C1 segment of cervical spinal cord (tissue), 14 donors: ENCODE data around the gene SLC35F4.

ENCODE experiments used
- DNase-seq, 14 donors: peaks; one replicate each; lab custom pipeline; 2025; lab: John Stamatoyannopoulos, UW

The SLC35F4 gene

DNA sequence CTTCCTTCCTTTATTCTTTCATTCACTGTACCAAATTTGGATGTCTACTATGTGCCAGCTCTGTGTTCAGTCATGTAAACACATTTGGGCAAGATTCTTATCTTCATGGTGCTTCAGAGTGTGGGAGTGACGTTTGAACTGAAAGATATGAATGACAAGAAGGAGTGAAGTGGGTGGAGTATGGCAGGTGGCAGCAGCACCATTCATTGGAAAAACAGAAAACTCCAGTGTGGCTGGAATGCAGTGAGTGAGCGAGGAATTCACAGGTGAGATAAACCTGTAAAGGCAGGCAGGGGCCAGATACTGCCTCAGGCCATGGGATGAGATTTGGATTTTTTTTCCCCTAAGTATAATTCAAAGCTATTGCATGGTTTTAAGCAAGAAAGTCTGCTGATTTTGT lies 231.6 kb downstream of the SLC35F4 start:
- no peak for DNase-seq

DNA sequence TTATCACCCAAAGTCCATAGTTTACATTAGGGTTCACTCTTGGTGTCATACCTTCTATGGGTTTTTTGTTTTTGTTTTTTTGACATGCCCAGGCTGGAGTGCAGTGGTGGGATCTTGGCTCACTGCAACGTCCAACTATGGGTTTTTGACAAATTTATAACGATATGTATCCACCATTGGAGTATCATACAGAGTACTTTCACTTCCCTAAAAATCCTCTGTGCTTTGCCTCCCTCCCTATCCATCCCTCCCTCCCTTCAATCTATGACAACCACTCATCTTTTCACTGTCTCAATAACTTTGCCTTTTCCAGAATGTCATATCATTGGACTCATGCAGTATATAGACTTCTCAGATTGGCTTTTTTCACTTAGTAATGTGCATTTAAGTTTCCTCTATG lies 233.2 kb downstream of the SLC35F4 start:
- DNase-seq, result no peak

DNA sequence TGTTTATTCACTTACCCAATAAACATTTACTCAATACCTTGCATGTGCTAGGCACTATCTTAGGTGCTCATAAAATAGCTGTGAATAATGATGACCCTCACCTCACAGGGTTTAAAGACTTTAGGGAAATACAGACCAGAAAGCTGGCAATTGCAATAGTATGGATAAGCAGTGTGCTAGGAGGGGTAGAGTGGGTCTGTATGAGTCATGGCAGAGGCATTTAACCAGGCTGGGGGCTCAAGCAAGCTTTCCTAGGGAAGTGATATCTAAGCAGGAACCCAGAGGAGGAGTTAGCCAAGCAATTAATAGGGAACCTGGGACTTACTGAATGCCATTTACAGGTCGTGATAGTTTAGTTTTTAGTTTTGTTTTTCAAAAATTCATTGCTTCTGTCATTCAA lies 248.4 kb downstream of the SLC35F4 start:
- DNase-seq, result no peak

DNA sequence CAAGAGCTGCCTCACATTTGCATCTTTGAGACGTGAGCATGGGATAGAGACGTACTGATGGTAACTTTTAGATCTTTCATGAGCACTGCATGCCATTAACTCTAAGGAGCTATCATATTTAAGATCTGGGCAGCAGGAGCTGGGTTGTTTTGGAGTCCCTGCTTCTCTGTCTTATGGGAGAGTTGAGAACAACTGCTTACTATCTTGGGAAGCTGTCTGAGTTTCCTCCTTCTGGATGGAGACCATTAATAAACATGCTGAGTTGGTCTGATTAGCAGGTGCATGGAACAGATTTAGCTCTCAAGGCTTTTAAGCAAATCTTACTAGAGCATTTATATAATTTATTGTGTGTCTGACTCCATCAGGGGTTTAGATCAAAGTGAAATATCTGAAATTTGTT lies 252.9 kb downstream of the SLC35F4 start:
- DNase-seq, result no peak

DNA sequence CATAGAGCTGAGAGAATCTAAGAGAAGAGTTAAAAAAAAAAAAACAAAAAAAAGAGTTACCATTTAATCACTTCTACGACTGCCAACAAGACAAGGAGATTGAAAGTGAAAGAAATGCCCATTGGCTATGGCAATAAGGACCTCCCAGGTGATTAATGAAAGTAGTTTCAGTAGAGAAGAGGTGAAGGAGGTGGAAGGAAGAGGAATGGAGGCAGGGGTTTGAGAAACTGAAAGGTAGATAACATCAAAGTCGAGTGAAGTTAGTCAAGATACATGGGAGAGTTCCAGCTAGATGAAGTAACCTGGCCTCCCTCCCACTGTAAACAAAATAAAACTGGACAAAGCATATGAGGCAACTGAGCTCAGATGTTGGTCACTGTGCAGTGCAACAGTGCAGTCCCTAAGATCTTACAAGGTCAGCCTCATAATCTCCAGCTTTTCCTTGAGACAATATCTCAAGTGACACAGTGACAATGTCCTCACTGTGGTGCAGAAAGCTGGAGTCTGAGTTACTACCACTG lies 254.3 kb downstream of the SLC35F4 start:
- no peak for DNase-seq

DNA sequence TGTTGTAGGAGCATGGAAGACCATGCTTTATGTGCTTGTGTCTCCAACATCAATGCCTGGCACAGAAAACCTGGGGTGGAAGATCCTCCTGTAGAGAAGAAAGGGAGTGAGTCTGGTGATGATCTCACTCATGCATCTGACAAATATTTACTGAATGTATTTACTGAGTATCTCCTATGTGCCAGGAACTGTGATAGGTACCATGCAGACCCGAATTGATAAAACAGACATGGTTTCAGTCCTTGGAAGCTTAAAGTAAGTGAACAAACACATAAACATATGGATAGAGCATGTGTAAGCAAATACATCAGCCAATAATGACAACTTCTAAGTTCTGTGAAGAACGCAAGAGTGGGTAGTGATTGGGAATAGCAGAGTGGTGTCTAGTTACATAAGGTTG lies 255.3 kb downstream of the SLC35F4 start:
- no peak for DNase-seq

DNA sequence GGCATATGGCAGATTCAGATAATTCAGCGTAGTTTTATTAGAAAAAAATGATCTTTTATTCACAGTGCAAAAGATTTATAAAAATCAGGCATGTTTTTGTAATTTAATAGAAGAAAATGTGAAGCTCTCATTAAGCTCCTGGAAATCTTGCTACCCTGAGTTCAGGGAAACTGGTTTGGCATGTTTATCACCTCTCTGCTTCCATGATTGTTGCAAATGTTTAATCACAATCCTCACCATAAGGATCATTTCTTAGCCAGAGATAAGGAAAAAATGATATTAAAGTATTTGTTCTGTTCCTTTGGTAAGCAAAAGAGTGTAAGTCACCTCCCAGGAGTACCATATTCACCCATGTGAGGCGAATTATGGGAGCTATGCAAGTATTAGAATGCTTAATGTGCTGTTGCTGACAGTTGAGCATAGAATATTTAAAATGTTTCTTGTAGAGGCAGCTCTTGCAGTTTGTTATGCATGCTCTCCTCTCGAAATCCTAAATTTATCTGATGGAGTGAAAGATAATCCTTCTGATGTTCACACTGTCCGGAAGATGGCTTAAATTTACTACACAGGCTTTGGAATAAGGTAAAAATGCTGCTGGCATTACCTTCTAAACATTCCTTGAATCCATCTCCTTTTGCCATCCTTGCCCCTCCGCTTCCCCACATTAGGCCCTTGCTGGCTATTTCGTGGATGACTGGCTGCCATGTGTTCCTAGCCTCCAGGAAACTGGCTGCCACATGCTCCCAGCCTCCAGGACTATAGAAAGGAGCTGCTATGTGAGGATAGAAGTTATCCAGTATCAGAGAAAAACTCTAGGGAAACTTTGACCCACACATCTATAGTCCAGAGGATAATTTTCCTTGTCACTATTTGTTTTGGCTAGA lies 256.5 kb downstream of the SLC35F4 start:
- peak in 1 of 14 donors; percentile 5 for DNase-seq

DNA sequence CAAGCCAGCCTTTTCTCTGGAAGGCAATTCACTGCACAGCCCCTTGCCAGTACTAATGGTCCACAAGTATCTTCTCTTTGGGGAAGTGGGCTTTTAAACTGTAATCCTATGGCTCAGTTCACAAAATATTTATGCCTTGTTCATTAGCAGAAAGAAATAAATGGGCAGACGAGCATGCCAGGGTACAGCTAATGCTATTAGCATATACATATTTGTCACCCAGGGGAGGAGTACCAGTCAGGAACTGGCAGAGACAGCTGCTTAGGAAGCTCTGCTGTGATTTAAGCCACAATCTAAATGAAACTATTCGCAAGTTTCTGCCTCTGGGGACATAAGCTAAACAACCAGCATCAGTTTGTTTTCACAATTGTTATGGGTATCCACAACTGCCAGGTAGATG lies 258.8 kb downstream of the SLC35F4 start:
- no peak for DNase-seq

DNA sequence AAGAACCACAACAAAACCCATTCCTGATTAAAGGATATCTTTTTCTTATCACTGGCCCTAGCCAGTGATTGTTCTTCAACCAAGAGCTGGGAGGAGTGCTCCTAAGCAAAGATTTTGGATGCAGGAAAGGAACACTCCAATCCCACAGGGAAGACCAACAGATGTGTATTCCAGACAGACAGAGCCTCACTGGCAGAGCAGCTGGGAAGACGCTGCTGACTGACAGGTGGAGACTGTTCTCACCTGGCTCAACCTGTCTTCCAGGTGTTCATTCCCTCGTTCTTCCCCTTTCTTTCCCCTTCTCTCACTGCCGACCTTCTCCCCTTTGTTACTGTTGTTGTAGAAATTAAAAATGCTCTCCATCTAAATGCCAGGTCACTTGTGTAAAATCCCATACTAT lies 282.5 kb downstream of the SLC35F4 start:
- DNase-seq, result no peak

DNA sequence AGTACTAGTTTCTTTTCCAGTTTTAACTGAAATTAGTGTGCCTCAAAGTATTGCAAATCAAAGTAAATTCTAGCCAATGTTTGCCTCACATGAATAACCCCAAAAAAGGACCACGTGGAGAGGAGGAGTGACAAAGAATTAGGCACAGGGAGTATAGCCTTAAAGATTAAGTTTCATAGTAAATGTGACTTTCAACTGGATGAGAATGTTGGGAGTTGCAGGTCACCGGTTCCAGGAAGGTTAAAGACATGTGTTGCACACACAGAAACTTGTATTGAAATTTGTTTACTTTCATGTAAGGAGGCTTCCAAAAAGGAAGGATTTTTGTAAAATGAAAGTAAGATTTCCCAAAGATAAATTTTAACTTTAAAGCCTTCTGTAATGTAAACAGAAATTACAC lies 283.1 kb downstream of the SLC35F4 start:
- no peak for DNase-seq

DNA sequence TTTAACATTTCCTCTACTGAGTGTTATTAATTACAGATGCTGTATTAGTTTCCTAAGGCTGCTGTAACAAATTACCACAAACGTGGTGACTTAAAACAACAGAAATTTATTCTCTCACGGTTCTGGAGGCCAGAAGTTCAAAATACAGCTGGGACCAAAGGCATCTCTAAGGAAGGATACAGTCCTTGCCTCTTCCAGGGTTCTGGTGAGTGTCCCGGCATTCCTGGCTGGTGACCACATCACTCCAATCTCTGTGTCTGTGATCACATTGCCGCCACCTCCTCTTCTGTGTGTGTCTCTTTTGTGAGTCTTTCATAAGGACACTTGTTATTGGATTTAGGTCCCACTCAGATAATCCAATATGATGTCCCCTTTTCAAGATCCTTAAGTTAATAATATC lies 287.1 kb downstream of the SLC35F4 start:
- DNase-seq, result no peak

DNA sequence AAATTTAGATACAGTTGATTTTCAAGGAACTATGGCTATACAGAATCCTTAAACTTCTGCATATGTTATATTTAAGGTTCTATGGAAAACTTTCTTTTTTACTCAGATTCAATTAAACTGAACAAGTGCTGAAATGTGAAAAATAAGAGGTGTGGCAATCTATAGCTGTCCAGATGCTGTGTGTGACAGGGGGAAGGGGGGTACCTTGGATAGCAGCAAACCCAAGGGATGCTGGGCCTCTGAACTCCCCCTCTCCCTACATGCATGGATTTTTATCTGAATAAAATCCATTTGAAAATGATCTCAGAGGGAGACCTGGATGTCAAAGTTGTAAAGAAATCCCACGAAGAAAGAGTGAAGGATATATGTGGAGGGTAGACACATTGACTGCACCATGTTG lies 289.4 kb downstream of the SLC35F4 start:
- no peak for DNase-seq

DNA sequence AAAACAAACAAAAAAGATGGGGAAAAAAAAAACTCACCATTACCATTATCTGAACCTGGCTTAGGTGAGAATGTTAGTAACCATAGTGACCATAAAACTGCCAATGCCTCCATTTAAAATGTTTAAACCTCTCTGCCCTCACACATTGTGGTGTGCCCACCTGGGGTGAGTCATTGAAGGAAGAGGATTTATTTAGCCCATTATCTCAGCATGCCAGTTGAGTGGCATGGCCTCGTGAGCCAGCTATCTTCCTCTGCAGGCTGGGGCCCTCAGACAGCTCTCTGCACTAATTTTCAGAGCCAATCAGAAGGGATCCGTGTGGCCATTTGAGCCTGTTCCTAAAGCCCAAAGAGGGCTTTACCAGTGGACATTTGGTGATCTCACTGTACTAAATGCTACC lies 290.4 kb downstream of the SLC35F4 start:
- DNase-seq, result peak in 1 of 14 donors; percentile 7

DNA sequence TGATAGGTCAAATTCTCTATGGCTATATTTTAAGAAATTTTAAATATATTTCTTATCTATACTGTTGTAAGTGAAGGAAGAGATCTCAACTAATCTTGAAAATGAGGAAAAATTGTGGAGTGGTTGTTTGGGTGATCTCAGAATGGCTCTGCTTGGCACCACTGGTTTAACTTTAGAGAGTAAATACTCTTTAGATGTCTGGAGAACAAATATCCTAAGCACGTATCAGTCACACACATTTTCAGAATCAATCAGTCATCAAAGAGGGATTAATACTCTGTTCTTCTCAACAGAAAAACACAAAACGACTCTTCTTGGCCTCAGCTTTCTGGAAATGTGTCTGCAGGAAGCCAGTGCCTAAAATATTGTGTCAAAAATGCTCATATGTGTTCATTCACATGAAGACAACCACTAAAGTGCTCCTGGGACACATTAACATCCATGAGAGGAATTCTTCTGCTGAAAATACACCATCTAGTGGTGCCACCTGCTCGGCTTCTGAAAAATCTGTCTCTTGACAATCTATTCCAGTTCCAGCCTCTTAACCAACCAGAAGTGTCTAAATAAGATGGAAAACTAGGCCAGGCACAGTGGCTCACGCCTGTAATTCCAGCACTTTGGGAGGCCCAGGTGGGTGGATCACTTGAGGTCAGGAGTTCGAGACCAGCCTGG lies 291.1 kb downstream of the SLC35F4 start:
- no peak for DNase-seq

DNA sequence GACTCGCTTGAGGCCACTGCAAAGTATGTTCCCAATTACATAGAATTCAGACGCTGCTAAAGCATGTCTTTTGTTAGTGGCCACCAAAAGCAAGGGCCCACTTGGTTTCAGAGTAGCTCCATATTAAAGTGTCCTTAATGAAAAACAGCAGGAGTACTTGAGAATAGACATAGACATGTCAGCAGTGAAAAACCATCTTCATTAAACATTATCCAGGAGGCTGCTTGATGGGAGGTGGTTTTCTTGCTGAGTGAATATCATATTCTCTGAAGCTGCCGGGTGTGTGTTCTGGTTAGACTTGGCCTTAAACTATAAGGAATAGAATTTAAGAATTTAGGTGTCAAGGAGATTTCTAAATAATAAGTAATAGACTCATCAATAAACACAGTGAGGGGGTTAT lies 292.7 kb downstream of the SLC35F4 start:
- DNase-seq, result no peak

DNA sequence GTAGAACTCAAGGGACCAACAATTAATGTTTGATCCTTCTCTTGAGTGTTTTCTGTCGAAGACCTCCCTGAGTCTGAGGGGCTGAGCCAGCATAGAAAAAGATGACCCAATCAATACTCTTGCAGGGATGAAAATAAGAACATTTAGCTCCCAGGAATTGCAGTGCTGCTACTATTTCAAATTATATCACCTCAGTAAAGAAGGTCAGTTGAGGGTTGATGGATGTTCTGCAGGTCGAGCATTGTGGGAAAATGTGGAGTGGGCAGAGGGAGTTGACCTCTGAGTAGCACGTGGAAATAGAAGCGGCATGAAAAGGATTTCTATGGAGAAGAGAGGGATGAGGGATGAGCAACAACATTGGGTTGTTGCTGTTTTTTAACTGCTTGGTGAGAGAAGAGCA lies 297.3 kb downstream of the SLC35F4 start:
- no peak for DNase-seq

DNA sequence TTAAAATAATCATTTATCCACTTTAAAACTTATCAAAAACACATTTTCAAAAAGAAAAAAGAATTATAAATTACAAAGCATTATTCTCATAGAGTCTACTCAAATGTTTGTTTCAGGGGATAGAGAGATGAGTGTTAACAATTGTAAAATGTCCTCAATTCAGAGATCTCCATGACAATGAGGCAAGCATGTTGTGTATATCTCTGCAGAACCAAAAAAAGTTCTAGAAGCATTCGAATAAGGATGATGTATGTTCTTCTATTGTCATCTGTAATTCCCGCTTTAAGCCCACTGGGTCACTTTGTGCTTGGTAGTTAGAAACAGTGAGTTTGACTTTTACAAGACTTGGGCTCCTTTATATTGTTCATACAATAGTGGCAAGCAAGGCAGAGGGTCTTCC lies 298.7 kb downstream of the SLC35F4 start:
- no peak for DNase-seq

DNA sequence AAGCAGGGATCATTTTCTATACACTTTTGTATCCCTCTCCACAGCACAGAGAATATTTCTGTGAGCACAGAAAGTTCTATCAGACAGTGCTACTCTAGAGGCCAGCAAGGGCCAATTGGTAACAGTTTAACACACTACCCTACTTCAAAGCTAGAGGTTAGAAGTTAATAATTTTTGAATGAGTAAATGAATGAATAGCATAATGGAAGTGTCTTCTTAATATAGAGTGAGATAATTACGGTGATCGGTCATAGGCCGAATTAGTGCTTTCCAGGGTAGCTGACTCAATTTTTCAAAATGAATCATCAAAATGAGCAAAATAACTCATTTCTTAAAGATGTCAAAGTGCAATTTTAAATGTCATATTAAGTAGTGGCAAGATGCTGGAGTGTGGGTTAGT lies 305.2 kb downstream of the SLC35F4 start:
- DNase-seq, result no peak

DNA sequence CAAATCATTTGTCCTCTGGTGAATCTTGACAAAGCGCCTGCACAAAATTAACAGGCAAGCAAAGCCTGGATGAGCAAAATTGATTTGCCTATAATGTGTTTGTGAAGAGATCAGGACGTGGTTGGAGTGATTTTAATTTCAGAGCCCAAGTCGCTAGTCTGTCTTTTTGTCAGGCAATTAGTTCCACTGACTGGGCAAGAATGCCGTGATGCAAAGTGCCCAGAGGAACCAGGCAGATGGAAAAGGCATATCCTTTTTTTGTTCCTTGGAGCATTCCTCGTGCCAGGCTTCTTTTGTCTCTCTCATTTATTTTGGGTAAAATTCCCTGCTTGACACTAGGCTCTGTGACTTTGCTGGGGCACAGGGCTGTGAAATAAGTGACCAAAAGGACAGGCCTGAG lies 306.3 kb downstream of the SLC35F4 start:
- no peak for DNase-seq

DNA sequence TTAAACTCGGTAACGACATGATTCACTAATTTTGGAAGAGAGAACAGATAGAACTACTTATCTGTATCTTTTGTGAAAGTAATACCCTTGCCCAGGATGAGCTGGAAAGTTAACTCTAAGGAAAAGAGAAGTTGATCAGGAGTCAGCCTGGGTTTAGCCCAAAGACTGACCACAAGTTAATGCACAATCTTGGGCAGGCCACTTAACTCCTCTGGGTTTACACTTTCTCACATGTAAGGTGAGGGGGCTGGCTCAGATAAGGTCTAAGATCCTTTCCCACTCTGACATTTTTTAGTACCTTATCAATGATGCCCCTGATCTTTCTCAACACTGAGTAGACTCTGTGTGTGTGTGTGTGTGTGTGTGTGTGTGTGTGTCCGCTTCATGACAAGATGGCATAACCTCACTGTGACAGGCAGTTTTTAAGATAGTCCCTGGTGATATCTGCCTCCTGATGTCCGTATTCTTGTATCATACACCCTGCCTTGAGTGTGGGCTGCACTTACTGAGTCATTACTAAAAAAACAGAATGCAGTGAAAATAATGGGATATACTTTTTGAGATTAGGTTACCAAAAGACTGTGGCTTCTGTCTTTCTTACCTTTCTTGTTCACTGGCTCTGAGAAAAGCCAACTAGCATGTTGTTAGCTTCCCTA lies 316.0 kb downstream of the SLC35F4 start:
- DNase-seq, result no peak

DNA sequence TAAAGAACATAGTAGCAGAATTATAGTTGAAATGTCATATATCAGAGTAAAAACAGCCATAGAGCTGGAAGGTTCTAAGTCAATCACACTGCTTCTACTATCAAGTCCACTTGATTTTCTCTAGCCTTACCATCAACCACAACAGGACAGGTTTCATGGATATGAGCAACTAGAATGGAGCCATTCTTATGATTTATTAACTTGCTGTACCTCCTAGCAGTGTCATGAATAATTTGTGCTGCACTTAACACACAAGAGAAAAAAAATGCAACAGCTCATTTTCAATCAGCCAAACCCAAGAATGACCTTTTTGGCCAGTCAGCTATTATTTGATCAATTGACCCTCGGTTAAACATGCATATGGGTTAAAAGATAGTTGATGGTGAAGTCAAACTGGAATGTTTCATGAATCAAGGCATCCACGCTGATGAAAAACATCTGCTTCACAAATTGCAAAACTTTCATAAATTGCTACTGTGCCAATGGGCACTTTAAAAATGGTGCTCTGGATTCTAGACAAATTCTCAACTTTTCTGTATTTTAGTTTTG lies 316.8 kb downstream of the SLC35F4 start:
- no peak for DNase-seq

DNA sequence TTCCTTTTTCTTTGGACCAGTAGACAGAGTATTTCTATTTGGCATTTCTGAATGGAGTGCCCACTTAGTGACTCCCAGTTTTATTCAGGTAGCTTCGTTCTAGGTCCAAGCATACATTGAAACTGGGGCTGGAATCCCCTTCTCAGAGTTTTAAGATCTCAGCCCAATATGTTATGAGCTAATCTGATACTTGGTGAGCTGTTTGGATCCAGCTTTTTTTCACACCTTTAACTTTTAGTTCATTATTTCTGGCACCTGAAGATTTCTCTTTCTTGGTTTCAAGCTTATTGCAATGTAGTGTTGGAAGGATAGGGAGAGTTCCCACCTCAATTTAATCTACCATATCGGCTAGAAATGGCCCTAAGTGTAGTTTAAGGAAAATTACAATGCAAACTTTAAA lies 318.8 kb downstream of the SLC35F4 start:
- no peak for DNase-seq
